G401 (cell line): ENCODE data around the gene IFNA4. TPM values are rescaled to one million over a fixed set of nuclear protein-coding genes. Genes with fewer than 3 reads are reported as not detected.
"Not testable (repeated sequence)": the region's sequence is repeated elsewhere in the genome, so short reads cannot be mapped to it uniquely, and the experiment has no call there.

Experiments used
- DNase-seq: peaks from one replicate; pipeline ENCODE4 v3.0.0-alpha.2; 2015; ENCODE audit warnings: low spot score
- in situ Hi-C: cut with HindIII; loops from 2 replicates; pipeline ENCODE4 v1.10.0; 2016; ENCODE audit warnings: low sequenced_read_pairs, mixed read lengths
- total RNA-seq: library from RNA; depleted of rRNA; stranded (reverse); fragments of >200 nt; shearing (Covaris generic); gene quantifications from 2 replicates; pipeline ENCODE4 v1.2.3, GENCODE V29; 2014; rRNA removed

The IFNA4 gene
- total RNA-seq, result not detected in 2 replicates

DNA sequence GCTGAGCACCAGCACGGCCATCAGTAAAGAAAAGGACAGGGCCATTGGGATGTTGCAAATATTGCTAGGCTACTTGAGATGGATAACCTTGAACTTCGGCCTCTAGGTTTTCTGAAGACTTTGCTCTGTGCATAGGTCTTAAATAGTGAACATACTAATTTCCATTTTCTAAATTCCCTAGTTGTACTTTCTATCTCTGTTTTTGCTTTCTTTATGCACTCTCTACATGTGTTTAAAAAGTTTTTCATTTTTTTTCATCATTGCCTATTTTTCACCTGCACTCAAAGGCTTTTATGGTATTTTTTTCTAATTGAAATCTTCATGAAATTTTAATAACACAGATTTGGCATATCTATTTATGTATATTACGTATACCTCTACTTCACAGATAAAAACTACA is at the start of gene IFNA4:
IFNA4 (minus strand) TSS at position 101 of the 400 bp plus-strand sequence; CDS start at position 45, 56 bp downstream.
- in situ Hi-C loops, DNase-seq: not testable (repeated sequence)

GRCh38 chr9:21236360-21236714 is 49.0 kb upstream of the IFNA4 start:
- DNase-seq, in situ Hi-C loops: not testable (repeated sequence)

DNA sequence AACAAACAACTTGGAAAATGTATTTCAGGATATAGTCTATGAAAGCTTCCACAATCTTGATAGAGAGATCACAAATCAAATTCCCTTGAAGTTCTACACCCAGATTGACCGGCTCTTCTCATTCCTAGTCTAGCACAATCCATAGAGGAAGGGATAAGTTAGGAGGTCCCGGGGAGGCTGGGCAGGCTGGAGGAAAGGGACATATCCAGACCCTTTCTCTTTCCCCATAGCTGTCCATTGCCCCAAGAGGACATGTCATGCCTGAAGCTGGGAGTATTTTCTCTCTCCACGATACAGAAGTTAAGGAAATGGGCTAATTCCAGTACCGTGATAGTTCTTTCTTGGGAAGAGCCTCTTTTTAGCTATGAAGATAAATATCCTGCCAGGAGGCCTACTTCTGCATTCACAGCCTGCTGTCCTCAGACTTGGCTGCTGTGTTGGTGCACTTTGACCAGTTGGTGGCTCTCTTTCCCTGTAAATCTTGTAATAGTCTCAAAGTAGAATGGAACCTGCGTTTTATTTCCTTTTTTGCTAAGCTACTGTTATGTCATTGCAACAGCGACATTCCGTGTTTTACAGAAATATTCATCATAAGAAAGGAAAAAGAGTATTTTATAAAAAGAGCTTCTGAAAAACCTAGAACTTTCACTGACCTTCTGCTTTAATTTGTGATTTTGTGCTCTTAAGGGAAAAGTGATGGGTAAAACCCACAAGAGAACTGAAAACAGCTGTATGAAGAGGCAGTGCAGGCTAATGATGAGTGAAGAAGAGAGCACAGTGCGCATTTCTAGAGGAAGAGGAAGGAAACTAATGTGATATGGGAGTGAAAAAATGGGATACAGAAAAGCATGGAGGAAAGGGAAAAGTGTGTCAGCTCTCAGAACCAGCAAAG is 48.3 kb upstream of the IFNA4 start:
- in situ Hi-C loops, result not testable (repeated sequence)
- peak; percentile 48 for DNase-seq

DNA sequence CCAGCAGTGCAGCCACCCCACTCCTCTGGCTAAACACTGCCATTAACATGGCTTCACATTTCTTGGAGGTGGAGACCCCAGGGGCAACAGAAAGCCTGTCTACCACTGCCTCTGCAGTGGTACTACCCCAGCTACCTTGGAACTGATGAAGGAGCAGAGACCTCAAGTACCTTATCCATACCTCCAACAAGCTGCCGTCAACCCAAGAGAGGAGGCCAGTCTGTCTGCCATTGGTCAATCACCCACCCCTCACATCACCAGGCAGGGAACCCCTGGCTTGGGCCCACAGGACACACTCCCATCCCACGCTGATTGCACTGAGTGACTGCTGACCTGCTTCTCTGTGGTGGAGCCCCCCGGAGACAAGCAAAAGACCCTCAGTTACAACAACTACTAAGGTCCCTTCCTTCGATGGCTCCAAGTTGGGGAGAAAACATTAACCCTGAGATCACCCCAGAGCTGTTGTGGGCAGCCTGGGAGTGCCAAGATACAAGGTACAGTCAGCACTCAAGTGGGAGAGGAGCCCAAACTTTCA is 46.8 kb upstream of the IFNA4 start:
- in situ Hi-C loops, result no loop called here
- DNase-seq, result no peak

DNA sequence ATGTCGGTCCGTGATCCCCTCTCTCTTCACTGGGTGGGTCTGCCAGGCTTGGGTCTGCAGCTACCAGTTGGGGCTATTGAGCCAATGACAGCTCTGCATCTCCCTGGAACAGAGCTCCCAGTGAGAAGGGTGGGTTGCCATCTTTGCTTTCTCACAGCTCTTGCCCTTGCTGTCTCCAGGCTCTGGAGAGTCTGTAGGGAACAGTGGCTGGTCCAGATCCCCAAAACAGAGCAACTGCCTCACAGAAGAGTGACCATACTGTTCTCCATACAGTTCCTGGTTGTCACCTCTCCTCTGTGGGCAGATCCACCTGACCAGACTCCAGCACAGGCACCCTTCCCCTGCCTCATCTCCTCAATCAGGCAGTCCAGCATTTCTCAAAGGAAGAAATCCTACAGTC is 45.9 kb upstream of the IFNA4 start:
- in situ Hi-C loops, result no loop called here
- DNase-seq, result no peak

DNA sequence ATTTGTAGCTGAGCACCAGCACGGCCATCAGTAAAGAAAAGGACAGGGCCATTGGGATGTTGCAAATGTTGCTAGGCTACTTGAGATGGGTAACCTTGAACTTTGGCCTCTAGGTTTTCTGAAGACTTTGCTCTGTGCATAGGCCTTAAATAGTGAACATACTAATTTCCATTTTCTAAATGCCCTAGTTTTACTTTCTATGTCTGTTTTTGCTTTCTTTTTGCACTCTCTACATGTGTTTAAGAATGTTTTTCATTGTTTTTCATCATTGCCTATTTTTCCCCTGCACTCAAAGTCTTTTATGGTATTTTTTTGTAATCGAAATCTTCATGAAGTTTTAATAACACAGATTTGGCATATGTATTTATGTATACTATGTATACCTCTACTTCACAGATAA is 40.7 kb upstream of the IFNA4 start, which contains the start of gene IFNA17:
IFNA17 (minus strand) TSS at position 101 of the 400 bp plus-strand sequence; CDS start at position 52, 49 bp downstream.
- in situ Hi-C loops, result no loop called here
- DNase-seq, result no peak

DNA sequence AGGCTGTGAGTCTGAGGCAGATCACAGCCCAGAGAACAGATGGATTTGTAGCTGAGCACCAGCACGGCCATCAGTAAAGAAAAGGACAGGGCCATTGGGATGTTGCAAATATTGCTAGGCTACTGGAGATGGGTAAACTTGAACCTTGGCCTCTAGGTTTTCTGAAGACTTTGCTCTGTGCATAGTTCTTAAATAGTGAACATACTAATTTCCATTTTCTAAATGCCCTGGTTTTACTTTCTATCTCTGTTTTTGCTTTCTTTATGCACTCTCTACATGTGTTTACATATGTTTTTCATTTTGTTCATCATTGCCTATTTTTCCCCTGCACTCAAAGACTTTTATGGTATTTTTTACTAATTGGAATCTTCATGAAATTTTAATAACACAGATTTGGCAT is 29.8 kb upstream of the IFNA4 start, which contains the start of gene IFNA16:
IFNA16 (minus strand) TSS at position 101 of the 400 bp plus-strand sequence; CDS start at position 95, 6 bp downstream.
- in situ Hi-C loops, DNase-seq: not testable (repeated sequence)

- DNase-seq, result not testable (repeated sequence)
Observed at GRCh38 chr9:21213411-21214326, 26.3 kb upstream of the IFNA4 start.

DNA sequence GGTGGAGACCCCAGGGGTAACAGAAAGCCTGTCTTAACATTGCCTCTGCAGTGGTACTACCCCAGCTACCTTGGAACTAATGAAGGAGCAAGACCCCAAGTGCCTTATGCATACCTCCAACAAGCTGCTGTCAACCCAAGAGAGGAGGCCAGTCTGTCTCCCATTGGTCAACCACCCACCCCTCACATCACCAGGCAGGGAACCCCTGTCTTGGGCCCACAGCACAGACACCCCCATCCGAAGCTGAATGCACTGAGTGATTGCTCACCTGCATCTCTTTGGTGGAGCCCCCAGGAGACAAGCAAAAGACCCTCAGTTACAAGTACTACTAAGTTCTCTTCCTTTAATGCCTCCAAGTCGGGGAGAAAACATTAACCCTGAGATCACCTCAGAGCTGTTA is 24.8 kb upstream of the IFNA4 start:
- in situ Hi-C loops, DNase-seq: not testable (repeated sequence)

More at GRCh38 chr9:21213411-21214326, 26.3 kb upstream of the IFNA4 start:
- in situ Hi-C loops, result not testable (repeated sequence)

DNA sequence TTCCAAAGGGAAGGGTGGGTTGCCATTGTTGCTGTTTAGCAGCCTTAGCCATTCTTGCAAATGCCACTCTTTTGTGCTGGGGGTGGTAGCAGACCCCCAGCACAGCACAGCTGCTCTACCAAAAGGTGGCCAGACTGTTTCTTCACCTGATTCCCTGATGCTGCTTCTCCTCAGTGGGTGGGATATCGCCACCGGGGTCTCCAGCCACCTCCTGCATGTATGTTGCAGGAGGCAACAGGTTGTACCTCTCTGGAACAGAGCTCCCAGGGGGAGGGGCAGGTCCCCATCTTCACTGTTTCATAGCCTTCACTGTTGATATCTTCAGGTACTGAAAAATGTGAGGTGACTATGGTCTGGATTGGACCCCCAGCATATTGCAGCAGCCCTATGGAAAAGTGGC is 23.4 kb upstream of the IFNA4 start:
- DNase-seq, in situ Hi-C loops: not testable (repeated sequence)

DNA sequence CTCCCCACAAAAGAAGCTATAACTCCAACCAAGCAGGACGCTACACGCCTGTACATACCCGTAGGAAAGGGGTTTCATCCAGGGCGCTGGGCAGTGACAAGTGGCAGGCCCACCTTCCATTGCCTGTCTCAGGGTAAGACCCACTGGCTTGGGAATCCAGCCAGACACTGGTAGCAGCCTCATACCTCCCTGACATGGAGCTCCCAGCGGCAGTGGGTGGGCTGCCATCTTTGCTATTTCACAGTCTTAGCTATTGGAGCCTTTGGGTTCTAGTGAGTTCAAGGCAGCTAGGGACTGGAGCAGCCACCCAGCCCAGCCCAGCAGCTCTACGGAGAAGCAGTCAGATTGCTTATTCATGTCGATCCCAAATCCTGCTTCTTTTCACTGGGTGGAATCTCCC is 22.9 kb upstream of the IFNA4 start:
- no peak for DNase-seq
- in situ Hi-C loops, result no loop called here

DNA sequence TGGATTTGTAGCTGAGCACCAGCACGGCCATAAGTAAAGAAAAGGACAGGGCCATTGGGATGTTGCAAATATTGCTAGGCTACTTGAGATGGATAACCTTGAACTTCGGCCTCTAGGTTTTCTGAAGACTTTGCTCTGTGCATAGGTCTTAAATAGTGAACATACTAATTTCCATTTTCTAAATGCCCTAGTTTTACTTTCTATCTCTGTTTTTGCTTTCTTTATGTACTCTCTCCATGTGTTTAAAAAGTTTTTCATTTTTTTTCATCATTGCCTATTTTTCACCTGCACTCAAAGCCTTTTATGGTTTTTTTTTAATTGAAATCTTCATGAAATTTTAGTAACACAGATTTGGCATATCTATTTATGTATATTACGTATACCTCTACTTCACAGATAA is 19.7 kb upstream of the IFNA4 start, which contains the start of gene IFNA10:
IFNA10 (minus strand) TSS at position 101 of the 400 bp plus-strand sequence; CDS start at position 55, 46 bp downstream.
- in situ Hi-C loops, DNase-seq: not testable (repeated sequence)

DNA sequence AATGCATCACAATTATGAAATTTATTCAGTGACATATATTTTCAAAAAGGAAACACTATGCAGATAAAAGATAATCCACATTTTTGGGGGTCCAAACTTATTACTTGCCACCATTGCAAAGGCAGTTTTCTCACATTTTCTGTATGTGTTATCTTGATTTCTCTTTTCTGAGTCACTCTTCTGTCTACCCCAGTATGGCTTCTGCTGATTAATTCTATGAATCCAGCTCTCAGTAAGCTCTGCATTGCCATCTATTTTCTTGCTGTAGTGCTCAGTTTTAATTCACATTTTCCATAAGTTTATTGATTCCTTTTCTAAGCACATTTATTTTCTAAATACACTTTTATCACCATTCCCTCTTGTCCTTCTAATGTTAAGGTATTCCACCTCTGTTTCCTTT is 17.8 kb upstream of the IFNA4 start:
- DNase-seq, result no peak
- in situ Hi-C loops, result no loop called here

- DNase-seq, in situ Hi-C loops: not testable (repeated sequence)
Observed at GRCh38 chr9:21202105-21202504, 14.7 kb upstream of the IFNA4 start, which contains the start of gene IFNA7. TSS of gene IFNA7 (minus strand) at chr9:21202205. CDS start at chr9:21202165, 40 bp downstream.

GRCh38 chr9:21194867-21195776 is 7.7 kb upstream of the IFNA4 start:
- peak; percentile 10 for DNase-seq
- in situ Hi-C loops, result not testable (repeated sequence)

DNA sequence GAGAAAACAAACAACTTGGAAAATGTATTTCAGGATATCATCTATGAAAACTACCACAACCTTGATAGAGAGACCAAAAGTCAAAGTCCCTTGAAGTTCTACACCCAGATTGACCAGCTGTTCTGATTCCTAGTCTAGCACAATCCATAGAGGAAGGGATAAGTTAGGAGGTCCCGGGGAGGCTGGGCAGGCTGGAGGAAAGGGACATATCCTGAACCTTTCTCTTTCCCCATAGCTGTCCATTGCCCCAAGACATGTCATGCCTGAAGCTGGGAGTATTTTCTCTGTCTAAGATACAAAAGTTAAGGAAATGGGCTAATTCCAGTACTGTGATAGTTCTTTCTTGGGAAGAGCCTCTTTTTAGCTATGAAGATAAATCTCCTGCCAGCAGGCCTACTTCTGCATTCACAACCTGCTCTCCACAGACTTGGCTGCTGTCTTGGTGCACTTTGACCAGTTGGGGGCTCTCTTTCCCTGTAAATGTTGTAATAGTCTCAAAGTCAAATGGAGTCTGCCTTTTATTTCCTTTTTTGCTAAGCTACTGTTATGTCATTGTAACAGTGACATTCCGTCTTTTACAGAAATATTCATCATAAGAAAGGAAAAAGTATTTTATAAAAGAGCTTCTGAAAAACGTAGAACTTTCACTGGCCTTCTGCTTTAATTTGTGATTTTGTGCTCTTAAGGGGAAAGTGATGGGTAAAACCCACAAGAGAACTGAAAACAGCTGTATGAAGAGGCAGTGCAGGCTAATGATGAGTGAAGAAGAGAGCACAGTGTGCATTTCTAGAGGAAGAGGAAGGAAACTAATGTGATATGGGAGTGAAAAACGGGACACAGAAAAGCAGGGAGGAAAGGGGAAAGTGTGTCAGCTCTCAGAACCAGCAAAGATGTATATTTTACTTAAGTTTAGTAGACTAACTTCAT is 4.3 kb downstream of the IFNA4 start:
- in situ Hi-C loops, DNase-seq: not testable (repeated sequence)

- no peak for DNase-seq
- in situ Hi-C loops, result no loop called here
Observed at GRCh38 chr9:21174671-21175070, 12.7 kb downstream of the IFNA4 start.
